Prostate gland (tissue), 2 donors: ENCODE data around the gene PNRC2.

Source experiments
- POLR2A ChIP-seq: fragments of 450-650 bp; IDR thresholded peaks from one replicate; pipeline ENCODE4 v1.6.1; 2016; ENCODE audit warnings: antibody characterized with exemption, mild to moderate bottlenecking
- POLR2AphosphoS5 ChIP-seq: sonication (generic); formaldehyde crosslinking; IDR thresholded peaks from one replicate; pipeline ENCODE4 v1.6.1; 2017; ENCODE audit warnings: antibody characterized with exemption
- TF ChIP-seq, protein P1 (sequence below), 4 experiments: fragments of 200-600 bp in 2 of 4; fragments of 450-650 bp in 2 of 4; sonication (generic) in 2 of 4; IDR thresholded peaks; 1 replicate in 3 of 4; 2 replicates in 1 of 4; pipeline ENCODE4 v1.5.1; 2016 to 2019; ENCODE audit warnings: antibody characterized with exemption in 4 of 4, mild to moderate bottlenecking in 2 of 4, moderate library complexity in 2 of 4

DNA sequence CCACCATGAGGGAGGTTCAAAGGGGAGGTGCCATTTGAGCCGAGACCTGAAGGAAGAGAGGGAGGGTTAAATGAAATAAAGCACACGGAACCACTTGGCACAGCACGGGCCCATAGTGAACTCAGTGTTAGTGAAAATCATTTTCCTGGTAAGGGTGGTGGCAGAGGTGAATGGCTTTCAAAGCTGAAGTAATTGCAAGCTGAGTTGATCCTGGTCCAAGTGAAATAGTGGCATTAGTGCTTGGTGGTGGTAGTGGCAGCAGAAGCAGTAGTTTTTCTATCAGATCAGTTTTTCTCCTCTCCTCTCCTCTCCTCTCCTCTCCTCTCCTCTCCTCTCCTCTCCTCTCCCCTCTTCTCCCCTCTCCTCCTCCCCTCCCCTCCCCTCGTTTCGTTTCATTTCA is 51.0 kb downstream of the PNRC2 start:
- TF ChIP-seq, protein P1, sequence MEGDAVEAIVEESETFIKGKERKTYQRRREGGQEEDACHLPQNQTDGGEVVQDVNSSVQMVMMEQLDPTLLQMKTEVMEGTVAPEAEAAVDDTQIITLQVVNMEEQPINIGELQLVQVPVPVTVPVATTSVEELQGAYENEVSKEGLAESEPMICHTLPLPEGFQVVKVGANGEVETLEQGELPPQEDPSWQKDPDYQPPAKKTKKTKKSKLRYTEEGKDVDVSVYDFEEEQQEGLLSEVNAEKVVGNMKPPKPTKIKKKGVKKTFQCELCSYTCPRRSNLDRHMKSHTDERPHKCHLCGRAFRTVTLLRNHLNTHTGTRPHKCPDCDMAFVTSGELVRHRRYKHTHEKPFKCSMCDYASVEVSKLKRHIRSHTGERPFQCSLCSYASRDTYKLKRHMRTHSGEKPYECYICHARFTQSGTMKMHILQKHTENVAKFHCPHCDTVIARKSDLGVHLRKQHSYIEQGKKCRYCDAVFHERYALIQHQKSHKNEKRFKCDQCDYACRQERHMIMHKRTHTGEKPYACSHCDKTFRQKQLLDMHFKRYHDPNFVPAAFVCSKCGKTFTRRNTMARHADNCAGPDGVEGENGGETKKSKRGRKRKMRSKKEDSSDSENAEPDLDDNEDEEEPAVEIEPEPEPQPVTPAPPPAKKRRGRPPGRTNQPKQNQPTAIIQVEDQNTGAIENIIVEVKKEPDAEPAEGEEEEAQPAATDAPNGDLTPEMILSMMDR (IDR thresholded peaks at IDR 0.05), result no peak
- TF ChIP-seq POLR2A (no peak), POLR2AphosphoS5 (no peak)
